ENCODE data around the gene GORAB. TPM values are rescaled to one million over a fixed set of nuclear protein-coding genes. Genes with fewer than 3 reads are reported as not detected.

The GORAB gene
- polyA plus RNA-seq, 12 donors = 13.9 to 23.7 (median 17.6) TPM; not detected in 1

DNA sequence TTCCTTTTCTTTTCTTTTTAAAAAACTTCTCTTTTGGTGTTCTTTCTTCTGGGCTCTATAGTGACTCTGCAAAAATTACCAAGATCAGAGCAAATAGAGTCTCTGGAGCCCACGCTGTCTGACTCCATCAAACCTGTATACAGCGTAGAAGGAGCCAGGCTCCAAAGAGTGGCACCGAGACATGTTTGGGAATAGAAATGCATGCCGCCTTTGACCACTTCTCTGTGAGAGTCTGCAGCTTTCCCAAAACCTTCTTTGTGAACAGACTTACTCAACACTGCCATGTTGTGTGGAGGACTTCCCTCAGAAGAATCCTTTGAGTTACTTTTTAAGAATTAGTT is 55.3 kb downstream of the GORAB start:
- no peak for DNase-seq

DNA sequence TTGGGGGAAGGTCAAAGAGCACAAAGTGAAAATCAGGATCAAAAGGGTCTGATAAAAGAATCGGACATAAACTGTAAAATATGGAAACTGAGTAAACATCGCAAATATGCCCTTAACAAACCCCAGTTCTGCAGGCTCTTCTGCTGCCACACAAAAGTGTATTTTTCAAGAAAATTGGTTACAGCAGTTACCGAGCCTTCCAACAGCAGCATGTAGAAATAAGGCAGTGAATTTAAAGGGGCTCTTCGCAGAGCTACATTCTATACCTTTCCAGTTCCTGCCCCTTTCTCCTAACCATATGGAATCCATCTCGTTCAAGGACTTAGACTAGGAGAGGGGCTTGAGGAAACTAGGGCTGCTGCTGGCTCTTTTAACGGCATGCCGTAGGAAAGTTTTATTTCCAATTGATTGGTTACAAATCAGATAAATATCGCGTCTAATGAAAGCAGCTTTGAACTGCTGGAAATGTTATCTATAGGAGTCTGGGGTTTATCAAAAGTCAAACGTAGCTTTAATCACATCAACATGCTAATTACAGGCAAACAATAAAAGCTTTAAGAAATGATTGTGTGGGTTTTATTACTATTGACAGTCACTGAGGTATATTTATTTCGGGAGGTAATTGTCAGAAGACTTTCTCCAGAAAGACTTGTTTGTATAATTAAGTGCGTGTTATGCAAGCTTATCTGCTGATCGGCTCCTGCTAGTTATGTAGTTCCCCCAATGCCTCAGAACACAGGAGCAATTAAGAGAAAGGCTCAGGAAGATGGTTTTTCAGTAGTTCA is 59.1 kb downstream of the GORAB start:
- no peak for DNase-seq

DNA sequence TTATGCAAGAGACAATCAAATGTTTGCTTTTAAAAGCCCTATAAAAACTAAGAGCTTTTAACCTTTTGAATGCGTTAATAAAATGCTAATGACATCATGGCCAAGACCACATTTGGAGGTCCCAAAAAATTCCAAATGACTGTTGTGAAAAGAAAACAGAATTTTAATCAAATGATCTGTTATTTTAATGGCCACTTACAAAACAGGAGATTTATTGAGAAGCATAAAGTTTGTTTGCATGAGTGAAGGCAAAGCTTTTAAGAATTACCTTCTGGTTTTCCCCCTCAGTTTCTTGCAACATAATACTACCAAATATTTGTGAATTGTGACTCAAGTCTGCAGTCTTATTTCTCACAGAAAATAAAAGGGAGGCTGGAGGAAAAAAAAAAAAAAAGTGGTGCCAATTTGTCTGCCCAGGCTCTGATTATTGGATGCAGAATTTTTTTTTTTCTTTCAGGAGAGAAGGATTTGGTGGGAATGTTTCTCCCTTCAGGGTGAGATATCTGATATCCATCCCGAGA is 60.7 kb downstream of the GORAB start:
- DNase-seq = no peak

DNA sequence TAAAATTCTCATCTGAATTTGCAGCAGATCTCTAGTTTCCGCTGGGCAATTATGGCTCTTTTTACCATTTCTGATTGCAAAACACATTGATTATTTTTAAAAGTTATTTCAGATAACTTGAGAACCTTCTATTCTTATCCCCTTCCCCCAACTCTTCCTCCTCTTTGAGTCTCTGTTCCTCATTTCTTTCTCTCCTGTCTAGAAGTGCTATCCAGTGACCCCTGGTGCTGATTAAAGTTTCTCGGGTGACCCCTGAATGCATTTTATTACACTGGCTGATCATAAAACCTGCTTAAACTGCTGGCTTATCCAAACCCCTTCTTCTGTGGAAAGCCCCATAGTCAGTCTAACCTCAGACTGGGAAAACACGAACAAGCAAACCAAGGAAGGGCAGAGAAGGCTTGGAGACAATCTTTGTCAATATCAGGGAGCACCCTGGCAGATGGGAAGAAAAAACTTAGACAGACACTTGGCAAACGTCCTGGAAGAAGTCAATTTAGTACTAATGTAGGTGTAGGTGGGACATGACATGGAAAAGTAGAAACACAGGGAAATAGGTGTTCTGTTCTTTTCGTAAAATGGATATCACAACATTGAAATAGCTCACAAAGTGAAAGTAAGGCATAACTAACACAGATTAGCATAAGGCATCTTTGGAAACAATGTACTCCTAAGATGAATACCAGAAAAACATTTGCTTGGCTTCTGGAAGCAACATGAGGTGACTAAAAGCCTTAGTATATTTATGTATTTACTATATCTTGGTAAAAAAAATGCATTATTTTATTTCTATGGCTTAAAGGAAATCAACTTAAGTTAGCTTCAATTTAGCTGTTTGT is 61.4 kb downstream of the GORAB start:
- DNase-seq = no peak

DNA sequence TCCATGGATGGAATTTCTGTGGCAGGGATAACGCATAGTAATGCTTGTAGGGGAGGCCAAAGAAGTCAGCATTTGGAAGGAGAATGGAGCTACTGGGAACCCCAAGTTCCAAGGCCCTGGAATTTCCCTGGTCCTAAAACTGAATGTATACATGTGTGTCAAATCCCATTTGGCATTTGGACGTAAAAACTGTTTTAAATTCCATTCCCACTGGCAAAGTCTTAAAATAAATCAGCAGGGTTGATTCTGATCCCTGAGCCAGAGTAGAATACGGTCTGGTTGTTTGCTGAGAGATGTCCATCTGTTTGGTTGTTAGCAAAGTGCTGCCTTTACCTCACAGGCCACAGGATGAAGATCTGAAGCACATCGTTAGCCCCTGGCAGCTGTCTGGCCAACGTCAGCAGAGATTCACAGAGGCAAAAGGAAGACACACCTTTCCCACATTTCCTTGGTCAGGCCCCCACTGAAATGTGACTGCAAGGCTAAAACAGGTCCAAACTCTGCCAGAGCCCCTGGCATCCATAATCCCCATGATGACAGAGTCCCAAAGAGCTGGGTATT is 62.2 kb downstream of the GORAB start:
- DNase-seq = no peak

DNA sequence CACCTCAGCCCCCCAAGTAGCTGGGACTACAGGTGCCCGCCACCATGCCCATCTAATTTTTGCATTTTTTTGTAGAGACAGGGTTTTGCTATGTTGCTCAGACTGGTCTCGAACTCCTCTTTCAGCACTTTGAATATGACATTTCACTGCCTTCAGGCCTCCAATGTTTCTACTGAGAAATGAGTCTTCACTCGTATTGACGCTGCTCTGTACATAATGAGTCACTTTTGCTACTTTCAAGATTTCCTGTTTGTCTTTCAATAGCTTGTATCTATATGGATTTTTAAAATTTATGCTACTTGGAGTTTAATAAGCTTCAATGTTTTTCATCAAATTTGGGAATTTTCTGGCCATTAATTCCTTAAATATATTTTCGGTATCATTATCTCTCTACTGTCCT is 64.7 kb downstream of the GORAB start:
- DNase-seq = no peak

DNA sequence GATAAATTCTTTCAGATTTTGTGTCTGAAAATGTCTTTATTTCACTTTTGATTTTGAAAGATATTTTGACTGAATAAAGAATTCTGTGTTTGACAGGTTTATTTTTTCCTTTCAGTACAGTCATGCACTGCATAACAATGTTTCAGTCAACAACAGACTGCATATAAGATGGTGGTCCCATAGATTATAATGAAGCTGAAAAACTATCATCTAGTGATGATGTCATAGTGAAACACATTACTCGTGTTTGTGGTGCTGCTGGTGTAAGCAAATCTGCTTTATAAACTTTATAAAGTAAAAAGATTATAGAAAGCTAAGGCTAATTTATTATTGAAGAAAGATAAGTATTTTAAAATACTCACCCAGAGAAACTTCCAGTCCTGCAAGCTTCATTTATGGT is 66.7 kb downstream of the GORAB start:
- no peak for DNase-seq

DNA sequence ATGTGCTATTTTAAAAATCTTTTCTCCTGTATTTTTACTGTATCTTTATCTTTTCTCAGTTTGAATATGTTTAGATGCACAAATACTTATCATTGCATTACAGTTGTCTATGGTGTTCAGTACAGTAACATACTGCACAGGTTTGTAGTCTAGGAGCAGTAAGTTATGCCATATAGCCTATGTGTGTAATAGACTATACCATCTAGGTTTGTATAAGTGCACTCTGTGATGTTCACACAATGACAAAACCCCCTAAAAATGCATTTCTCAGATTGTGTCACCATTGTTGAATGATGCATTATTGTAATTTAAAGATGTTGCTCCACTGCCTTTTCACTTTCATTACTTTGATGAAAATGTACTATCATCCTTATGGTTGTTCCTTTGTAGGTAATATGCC is 67.1 kb downstream of the GORAB start:
- no peak for DNase-seq

DNA sequence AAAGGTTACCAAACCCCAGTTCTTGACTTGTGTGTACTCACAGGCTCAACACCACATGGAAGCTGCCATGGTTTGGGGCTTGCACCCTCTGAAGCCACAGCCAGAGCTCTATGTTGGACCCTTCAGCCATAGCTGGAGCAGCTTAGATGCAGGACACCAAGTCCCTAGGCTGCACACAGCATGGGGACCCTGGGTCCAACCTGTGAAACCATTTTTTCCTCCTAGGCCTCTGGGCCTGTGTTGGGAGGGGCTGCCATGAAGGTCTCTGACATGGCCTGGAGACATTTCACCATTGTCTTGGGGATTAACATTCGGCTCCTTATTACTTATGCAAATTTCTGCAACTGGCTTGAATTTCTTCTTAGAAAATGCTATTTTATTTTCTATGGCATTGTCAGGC is 69.9 kb downstream of the GORAB start:
- no peak for DNase-seq

Other genes with a start within 250 kb of the GORAB start
- 100 to 1,000 TPM; 106 to 279 (median 212) TPM for gene PRRX1, start 132.0 kb downstream of the GORAB start, polyA plus RNA-seq (ENCODE audit: insufficient read length in 12 of 12)

All from muscle of arm (tissue), 12 donors.